Umbilical cord (tissue), 2 donors: ENCODE results near the gene CDC25B. TPM values are rescaled to one million over a fixed set of nuclear protein-coding genes. Genes with fewer than 3 reads are reported as not detected.

Experiments
- DNase-seq: peaks from one replicate; pipeline ENCODE4 v3.0.0-alpha.2; 2015; ENCODE audit warnings: low spot score
- total RNA-seq: library from RNA; depleted of rRNA; stranded (reverse); fragments of >200 nt; gene quantifications from one replicate; pipeline ENCODE4 v1.2.3, GENCODE V29; 2014; ENCODE audit warnings: low replicate concordance; ENCODE audit not compliant: insufficient read depth

CDC25B gene
- 6.7 TPM for total RNA-seq

- DNase-seq = peak; percentile 95
Observed at GRCh38 chr20:3795511-3796468, at the start of gene CDC25B. TSS of gene CDC25B (plus strand) at chr20:3796310. CDS start at chr20:3796532, 222 bp downstream.

DNA sequence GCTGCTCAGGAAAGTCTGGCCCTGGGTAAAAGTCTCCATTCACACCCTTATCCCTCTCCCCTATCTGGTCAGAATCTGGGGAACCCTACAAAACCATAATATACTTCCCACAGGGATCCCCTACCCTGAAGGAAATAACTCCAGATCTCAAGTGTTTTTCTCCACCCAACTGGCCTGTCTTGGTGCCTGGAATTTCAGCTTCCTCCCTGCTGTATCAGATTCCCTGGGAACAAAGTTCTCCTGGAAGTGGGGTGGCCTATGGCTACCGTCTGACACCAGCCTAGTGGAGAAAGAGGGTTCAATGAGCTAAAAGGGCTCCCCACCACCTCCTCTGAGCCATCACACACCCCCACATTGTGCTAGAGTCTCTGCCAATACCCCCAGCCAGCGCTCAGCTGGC, 48.6 kb upstream of the CDC25B start:
- no peak for DNase-seq

- no peak for DNase-seq
Observed at GRCh38 chr20:3748073-3748472, 48.0 kb upstream of the CDC25B start.

DNA sequence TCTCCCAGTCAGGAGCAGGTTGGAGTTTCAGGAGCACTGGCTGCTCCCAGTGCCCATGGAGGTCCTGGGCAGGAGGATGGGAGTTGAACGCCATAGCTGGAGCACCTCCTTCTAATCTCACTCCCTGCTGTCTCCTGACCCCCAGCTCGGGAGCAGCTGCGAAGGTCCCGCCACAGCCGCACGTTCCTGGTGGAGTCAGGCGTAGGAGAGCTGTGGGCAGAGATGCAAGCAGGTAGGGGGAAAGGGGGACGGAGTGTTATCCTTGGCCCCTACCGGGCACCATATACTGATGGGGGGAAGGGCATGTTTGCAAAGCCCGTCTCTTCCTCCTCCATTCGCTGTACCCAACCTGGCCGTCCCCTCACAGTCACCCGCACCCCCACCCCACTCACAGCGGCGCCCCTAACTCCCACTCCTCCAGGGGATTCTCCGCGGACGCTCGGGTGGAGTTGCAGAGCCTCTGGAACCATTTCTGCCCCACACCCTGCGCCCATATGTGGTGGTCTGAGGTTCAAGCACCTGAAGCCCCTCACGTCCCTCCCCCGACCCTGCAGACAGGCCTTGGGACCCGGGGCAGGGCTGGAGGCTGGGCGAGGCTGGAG, 46.9 kb upstream of the CDC25B start:
- DNase-seq = no peak

GRCh38 chr20:3749689-3750531, 46.2 kb upstream of the CDC25B start:
- no peak for DNase-seq

- DNase-seq = no peak
Observed at GRCh38 chr20:3751305-3751674, 44.8 kb upstream of the CDC25B start.

GRCh38 chr20:3751675-3752385, 44.3 kb upstream of the CDC25B start:
- DNase-seq = peak; percentile 79

DNA sequence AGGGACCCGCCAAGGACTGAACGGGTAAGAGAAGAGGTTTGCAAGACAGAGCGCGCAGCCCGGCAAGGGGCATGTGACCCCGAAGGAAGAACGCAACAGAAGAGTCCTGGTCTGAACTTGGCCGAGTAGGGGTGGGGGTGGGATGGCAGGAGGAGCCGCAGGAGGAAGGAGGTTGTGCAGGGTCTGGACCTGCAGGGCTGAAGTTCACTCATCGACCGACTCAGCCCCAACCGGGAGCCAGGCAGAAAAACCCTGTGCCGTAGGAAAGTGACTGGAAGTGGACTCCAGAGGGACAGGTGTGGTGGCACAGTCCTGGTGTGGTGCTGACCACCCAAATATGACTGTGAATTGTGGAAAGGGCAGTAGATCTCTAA, 43.7 kb upstream of the CDC25B start:
- DNase-seq = no peak

DNA sequence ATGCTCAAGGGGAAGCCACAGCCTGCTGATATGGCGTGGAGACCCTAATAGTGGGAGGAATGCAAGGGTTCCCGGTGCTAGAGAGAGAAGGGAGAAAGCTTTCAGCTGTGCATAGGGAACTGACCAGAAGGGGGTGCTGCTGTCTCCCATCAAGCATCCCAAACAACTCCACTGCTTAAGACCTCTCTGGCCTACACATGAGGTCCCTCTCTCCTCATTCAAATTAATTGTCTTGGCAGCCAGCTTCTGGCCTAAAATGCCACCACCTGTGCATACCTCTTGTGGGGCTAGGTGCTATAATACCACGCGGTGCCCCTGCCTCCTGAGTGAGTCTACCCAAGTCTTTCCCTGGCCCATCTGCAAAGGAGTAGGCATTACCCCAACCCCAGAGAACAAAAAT, 43.0 kb upstream of the CDC25B start:
- peak; percentile 74 for DNase-seq

DNA sequence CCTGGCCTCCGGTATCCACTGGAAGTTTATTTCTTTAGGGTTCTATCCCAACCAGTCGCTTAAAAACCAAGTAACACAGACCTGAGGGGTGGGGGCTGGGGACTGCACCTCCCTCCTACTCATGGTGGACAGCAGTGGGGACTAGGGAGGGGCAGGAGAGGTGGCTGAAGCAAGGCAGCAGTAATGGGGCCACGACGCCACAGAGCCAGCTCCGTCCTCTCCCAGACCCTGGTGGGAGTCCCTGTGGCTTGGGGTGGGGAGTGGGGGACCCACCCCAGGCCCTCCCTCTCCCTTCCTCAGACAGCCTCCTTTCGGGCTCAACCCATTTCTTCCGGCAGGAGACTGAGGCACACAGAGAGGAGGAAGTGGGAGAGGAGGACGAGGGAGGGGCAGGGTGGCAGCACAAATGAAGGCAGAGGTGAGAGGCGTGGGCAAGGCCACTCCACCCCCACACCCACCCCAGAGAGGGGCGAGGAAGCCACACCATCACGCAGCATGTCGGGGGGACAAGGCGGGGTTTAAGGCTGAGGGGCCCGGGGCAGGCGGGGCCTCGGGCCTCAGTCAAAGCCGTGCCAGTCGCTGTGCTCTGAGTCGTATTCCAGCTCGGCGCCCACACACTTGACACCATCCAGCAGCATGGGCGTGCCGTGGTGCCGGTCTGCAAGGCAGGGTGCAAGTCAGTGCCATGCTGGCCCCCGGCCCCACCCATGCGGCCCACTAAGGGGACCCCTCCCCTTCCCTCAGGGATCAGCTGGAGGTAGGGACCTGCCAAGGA, 42.4 kb upstream of the CDC25B start:
- DNase-seq = no peak

DNA sequence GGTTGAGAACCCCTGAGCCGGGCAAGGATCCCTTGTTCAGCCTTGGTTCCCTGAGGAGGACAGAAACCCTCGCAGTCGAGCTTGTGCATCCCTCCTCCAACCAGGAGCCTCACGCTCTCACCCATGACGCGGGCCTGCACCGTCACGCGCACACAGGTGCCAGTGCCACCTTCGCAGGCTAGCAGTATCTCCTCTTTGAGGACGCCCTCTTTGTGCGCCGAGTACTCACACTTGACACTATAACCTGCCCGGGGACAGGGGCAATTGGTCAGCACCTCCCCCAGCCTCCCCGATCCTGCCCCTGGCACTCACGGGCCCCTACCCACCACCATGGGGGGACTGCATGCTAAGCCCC, 41.9 kb upstream of the CDC25B start:
- no peak for DNase-seq

DNA sequence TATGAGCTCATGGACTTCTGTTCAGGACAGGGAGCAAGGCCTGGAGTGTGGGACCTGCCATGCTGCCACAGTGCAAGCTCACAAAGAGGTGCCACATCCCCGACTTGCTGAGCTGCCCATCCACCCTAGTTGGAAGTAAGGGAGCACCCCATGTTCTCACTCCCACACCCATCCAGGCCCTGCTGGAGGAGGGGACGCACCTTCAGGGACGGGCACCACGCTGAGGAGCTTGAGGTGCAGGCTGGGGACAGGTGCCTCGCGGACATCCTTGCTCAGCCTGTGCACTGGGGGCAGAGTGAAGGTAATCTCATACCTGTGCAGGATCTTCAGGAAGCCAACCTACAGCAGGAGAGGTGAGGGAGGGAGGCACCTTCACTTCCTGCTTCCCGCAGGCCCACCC, 40.8 kb upstream of the CDC25B start:
- no peak for DNase-seq

GRCh38 chr20:3755814-3756480, 40.2 kb upstream of the CDC25B start:
- DNase-seq = no peak

- DNase-seq = no peak
Observed at GRCh38 chr20:3757268-3757667, 38.8 kb upstream of the CDC25B start.

DNA sequence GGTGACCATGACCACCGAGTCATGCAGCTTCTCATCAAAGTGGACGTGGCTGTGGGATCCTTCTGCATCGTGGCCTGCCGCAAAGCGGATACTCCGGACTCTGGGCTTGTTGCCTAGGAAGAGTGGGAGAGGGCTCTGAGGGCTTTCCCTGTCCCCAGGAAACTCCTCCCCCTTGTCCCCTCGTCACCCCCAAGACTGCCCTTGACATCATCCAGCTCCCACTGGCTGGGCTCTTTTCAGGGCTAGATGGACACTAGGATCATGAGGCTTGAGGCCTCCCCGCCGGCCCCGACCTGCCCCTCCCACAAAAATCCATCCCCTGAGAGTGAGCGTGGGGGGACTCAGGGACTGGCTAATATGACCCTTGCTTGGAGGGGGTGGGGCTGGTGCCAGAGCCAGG, 37.5 kb upstream of the CDC25B start:
- DNase-seq = no peak

- peak; percentile 71 for DNase-seq
Observed at GRCh38 chr20:3759316-3759823, 36.7 kb upstream of the CDC25B start.

DNA sequence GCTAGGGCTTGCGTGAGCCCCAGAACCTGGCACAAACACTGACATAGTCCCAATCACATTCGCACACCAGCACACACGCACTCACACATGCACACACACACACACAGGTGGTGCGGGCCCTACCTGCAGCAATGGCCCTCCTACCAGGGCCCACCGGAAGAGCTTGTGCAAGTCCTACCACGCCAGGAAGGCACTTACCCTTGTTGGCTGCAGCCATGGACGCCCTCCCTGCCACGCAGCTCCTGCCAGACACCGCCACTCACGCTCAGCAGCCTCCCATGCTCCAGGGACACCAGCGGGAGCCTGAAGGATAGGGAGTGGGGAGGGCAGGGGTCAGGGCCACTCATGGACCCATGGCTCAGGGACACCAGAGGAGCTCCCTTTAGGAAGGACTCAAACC, 36.2 kb upstream of the CDC25B start:
- DNase-seq = no peak

- DNase-seq = no peak
Observed at GRCh38 chr20:3760655-3761348, 35.3 kb upstream of the CDC25B start.
